ENCODE results near the gene GAB1. TPM values are rescaled to one million over a fixed set of nuclear protein-coding genes. Genes with fewer than 3 reads are reported as not detected.

Gene GAB1
- total RNA-seq, 2 donors from 2014 or later, result 1.5 to 1.6 TPM

GRCh38 chr4:143372093-143372915, 35.6 kb downstream of the GAB1 start:
- peaks cover 3 to 4% of the 10 kb centered on the region in 2 donors for H3K36me3 Mint-ChIP-seq (ENCODE audit: insufficient read depth in 2 of 2)
- ATAC-seq (replicated peaks in 1 of 2), result no peak
- no peak overlapping the region for H3K4me3 Mint-ChIP-seq
- peaks cover 1 to 2% of the 10 kb centered on the region in 2 donors for H3K9me3 Mint-ChIP-seq
- H3K4me1 Mint-ChIP-seq (ENCODE audit: low read depth), result no peaks in the 10 kb centered on the region
- no peak for DNase-seq
- H3K27me3 Mint-ChIP-seq (ENCODE audit: low read depth), result no peaks in the 10 kb centered on the region
- no peak overlapping the region for H3K27ac Mint-ChIP-seq

GRCh38 chr4:143374255-143374654, 37.6 kb downstream of the GAB1 start:
- DNase-seq (no peak), ATAC-seq (replicated peaks in 1 of 2) (no peak)
- Mint-ChIP-seq H3K9me3 (peaks cover 1 to 2% of the 10 kb centered on the region in 2 donors), H3K27ac (no peak overlapping the region), H3K4me3 (no peak overlapping the region), H3K4me1 (ENCODE audit: low read depth) (no peaks in the 10 kb centered on the region), H3K27me3 (ENCODE audit: low read depth) (no peaks in the 10 kb centered on the region), H3K36me3 (ENCODE audit: insufficient read depth in 2 of 2) (peaks cover 3 to 4% of the 10 kb centered on the region in 2 donors)

- peaks cover 1 to 2% of the 10 kb centered on the region in 2 donors for H3K9me3 Mint-ChIP-seq
- peaks cover 3 to 4% of the 10 kb centered on the region in 2 donors for H3K36me3 Mint-ChIP-seq (ENCODE audit: insufficient read depth in 2 of 2)
- H3K4me3 Mint-ChIP-seq, result no peak overlapping the region
- no peak overlapping the region for H3K27ac Mint-ChIP-seq
- H3K4me1 Mint-ChIP-seq (ENCODE audit: low read depth), result no peaks in the 10 kb centered on the region
- no peak for ATAC-seq (replicated peaks in 1 of 2)
- DNase-seq, result no peak
- no peaks in the 10 kb centered on the region for H3K27me3 Mint-ChIP-seq (ENCODE audit: low read depth)
Measured at GRCh38 chr4:143374771-143375170, 38.1 kb downstream of the GAB1 start.

- Mint-ChIP-seq H3K4me3 (no peak overlapping the region), H3K4me1 (ENCODE audit: low read depth) (no peaks in the 10 kb centered on the region), H3K27me3 (ENCODE audit: low read depth) (no peaks in the 10 kb centered on the region), H3K27ac (no peak overlapping the region), H3K36me3 (ENCODE audit: insufficient read depth in 2 of 2) (peaks cover 3 to 4% of the 10 kb centered on the region in 2 donors), H3K9me3 (peaks cover 0 to 2% of the 10 kb centered on the region in 2 donors)
- ATAC-seq (replicated peaks in 1 of 2) (peak; percentile 61), DNase-seq (no peak)
Measured at GRCh38 chr4:143375326-143376073, 38.8 kb downstream of the GAB1 start.

- H3K4me3 Mint-ChIP-seq, result no peak overlapping the region
- no peaks in the 10 kb centered on the region for H3K4me1 Mint-ChIP-seq (ENCODE audit: low read depth)
- ATAC-seq (replicated peaks in 1 of 2), result no peak
- no peak for DNase-seq
- H3K27me3 Mint-ChIP-seq (ENCODE audit: low read depth), result no peaks in the 10 kb centered on the region
- H3K27ac Mint-ChIP-seq, result no peak overlapping the region
- no peaks in the 10 kb centered on the region for H3K36me3 Mint-ChIP-seq (ENCODE audit: insufficient read depth in 2 of 2)
- no peaks in the 10 kb centered on the region for H3K9me3 Mint-ChIP-seq
Measured at GRCh38 chr4:143377611-143378099, 41.0 kb downstream of the GAB1 start.

- Mint-ChIP-seq H3K27ac (no peak overlapping the region), H3K4me3 (no peak overlapping the region), H3K27me3 (ENCODE audit: low read depth) (no peaks in the 10 kb centered on the region), H3K9me3 (no peaks in the 10 kb centered on the region), H3K4me1 (ENCODE audit: low read depth) (no peaks in the 10 kb centered on the region), H3K36me3 (ENCODE audit: insufficient read depth in 2 of 2) (no peaks in the 10 kb centered on the region)
- ATAC-seq (replicated peaks in 1 of 2) (no peak), DNase-seq (no peak)
Measured at GRCh38 chr4:143380629-143381028, 44.0 kb downstream of the GAB1 start.

- Mint-ChIP-seq H3K4me3 (no peak overlapping the region), H3K27me3 (ENCODE audit: low read depth) (no peaks in the 10 kb centered on the region), H3K27ac (no peak overlapping the region), H3K36me3 (ENCODE audit: insufficient read depth in 2 of 2) (no peaks in the 10 kb centered on the region), H3K9me3 (no peaks in the 10 kb centered on the region), H3K4me1 (ENCODE audit: low read depth) (no peaks in the 10 kb centered on the region)
- DNase-seq, result no peak
- ATAC-seq (replicated peaks in 1 of 2), result no peak
Measured at GRCh38 chr4:143381189-143382118, 44.8 kb downstream of the GAB1 start.

GRCh38 chr4:143382596-143382995, 45.9 kb downstream of the GAB1 start:
- Mint-ChIP-seq H3K4me3 (no peak overlapping the region), H3K4me1 (ENCODE audit: low read depth) (no peaks in the 10 kb centered on the region), H3K27ac (no peak overlapping the region), H3K9me3 (no peaks in the 10 kb centered on the region), H3K36me3 (ENCODE audit: insufficient read depth in 2 of 2) (no peaks in the 10 kb centered on the region), H3K27me3 (ENCODE audit: low read depth) (no peaks in the 10 kb centered on the region)
- no peak for DNase-seq
- ATAC-seq (replicated peaks in 1 of 2), result no peak

- H3K36me3 Mint-ChIP-seq (ENCODE audit: insufficient read depth in 2 of 2), result no peaks in the 10 kb centered on the region
- no peak overlapping the region for H3K27ac Mint-ChIP-seq
- no peaks in the 10 kb centered on the region for H3K27me3 Mint-ChIP-seq (ENCODE audit: low read depth)
- H3K4me3 Mint-ChIP-seq, result no peak overlapping the region
- DNase-seq (no peak), ATAC-seq (replicated peaks in 1 of 2) (no peak)
- no peaks in the 10 kb centered on the region for H3K4me1 Mint-ChIP-seq (ENCODE audit: low read depth)
- no peaks in the 10 kb centered on the region for H3K9me3 Mint-ChIP-seq
Measured at GRCh38 chr4:143383005-143383574, 46.4 kb downstream of the GAB1 start.

- Mint-ChIP-seq H3K4me3 (no peak overlapping the region), H3K4me1 (ENCODE audit: low read depth) (no peaks in the 10 kb centered on the region), H3K27me3 (ENCODE audit: low read depth) (no peaks in the 10 kb centered on the region), H3K36me3 (ENCODE audit: insufficient read depth in 2 of 2) (no peaks in the 10 kb centered on the region), H3K27ac (no peak overlapping the region), H3K9me3 (no peaks in the 10 kb centered on the region)
- DNase-seq (no peak), ATAC-seq (replicated peaks in 1 of 2) (no peak)
Measured at GRCh38 chr4:143384381-143384994, 47.8 kb downstream of the GAB1 start.

GRCh38 chr4:143386812-143387211, 50.1 kb downstream of the GAB1 start:
- Mint-ChIP-seq H3K4me1 (ENCODE audit: low read depth) (no peaks in the 10 kb centered on the region), H3K27ac (no peak overlapping the region), H3K36me3 (ENCODE audit: insufficient read depth in 2 of 2) (no peaks in the 10 kb centered on the region), H3K4me3 (no peak overlapping the region), H3K27me3 (ENCODE audit: low read depth) (peaks cover 13% of the 10 kb centered on the region), H3K9me3 (no peaks in the 10 kb centered on the region)
- no peak for DNase-seq
- no peak for ATAC-seq (replicated peaks in 1 of 2)

GRCh38 chr4:143389579-143390195, 53.0 kb downstream of the GAB1 start:
- Mint-ChIP-seq H3K4me1 (ENCODE audit: low read depth) (no peaks in the 10 kb centered on the region), H3K27me3 (ENCODE audit: low read depth) (peaks cover 25% of the 10 kb centered on the region), H3K36me3 (ENCODE audit: insufficient read depth in 2 of 2) (no peaks in the 10 kb centered on the region), H3K4me3 (no peak overlapping the region), H3K27ac (no peak overlapping the region), H3K9me3 (no peaks in the 10 kb centered on the region)
- ATAC-seq (replicated peaks in 1 of 2) (no peak), DNase-seq (no peak)
